CD4-positive, alpha-beta memory T cell (primary cell): Measurements from ENCODE around the gene HTATIP2. TPM values are rescaled to one million over a fixed set of nuclear protein-coding genes. Genes with fewer than 3 reads are reported as not detected.
A peak's percentile ranks its signal among the peaks of the same experiment; 100 is the strongest.
"Not testable (repeated sequence)": the region's sequence is repeated elsewhere in the genome, so short reads cannot be mapped to it uniquely, and the experiment has no call there.

ENCODE experiments used
- CTCF ChIA-PET: fragments of 350-600 bp; sonication (Branson Sonifier 250); formaldehyde crosslinking; loops from one replicate; lab custom pipeline; 2021; ENCODE audit warnings: inconsistent platforms; ENCODE audit not compliant: partially characterized antibody; lab: Charles Lee
- POLR2A ChIA-PET: fragments of 350-600 bp; sonication (Branson Sonifier 250); formaldehyde crosslinking; loops from one replicate; lab custom pipeline; 2021; ENCODE audit not compliant: partially characterized antibody; lab: Charles Lee
- DNase-seq, 5 donors: peaks; one replicate each; pipeline versions ENCODE4 v3.0.0 to v3.0.0-alpha.2; 2020 to 2022; ENCODE audit warnings: mixed read lengths in 1 of 5
- H3K27ac ChIP-seq: one replicate; pipeline ENCODE4 v1.7.0; 2013; ENCODE audit warnings: low read depth, low read length
- H3K27me3 ChIP-seq: 2 replicates; pipeline ENCODE4 v1.7.0; 2013; ENCODE audit warnings: mild to moderate bottlenecking, low read length, moderate library complexity; ENCODE audit not compliant: insufficient read depth
- H3K36me3 ChIP-seq: 2 replicates; pipeline ENCODE4 v1.7.0; 2013; ENCODE audit warnings: mild to moderate bottlenecking, low read length, moderate library complexity; ENCODE audit not compliant: insufficient read depth
- H3K4me1 ChIP-seq: 2 replicates; pipeline ENCODE4 v1.7.0; 2013; ENCODE audit warnings: mild to moderate bottlenecking, low read length, moderate library complexity; ENCODE audit not compliant: insufficient read depth
- H3K4me3 ChIP-seq, 2 donors: one replicate each; pipeline ENCODE4 v1.7.0; 2013; ENCODE audit warnings: low read length in 2 of 2, mild to moderate bottlenecking in 1 of 2
- H3K9me3 ChIP-seq, 2 donors: one replicate each; pipeline ENCODE4 v1.7.0; 2013; ENCODE audit warnings: low read length in 2 of 2, control low read depth in 1 of 2; ENCODE audit not compliant: control insufficient read depth in 1 of 2
- H3K27ac Mint-ChIP-seq, 7 donors: one replicate each; pipeline ENCODE4 v1.8.0; 2020 to 2021; ENCODE audit warnings: mixed read lengths in 7 of 7, mild to moderate bottlenecking in 6 of 7, inconsistent platforms in 3 of 7, moderate library complexity in 3 of 7
- H3K27me3 Mint-ChIP-seq, 2 donors: one replicate each; pipeline ENCODE4 v1.8.0; 2020 to 2021; ENCODE audit warnings: mixed read lengths in 2 of 2
- H3K36me3 Mint-ChIP-seq, 2 donors: one replicate each; pipeline ENCODE4 v1.8.0; 2020 to 2021; ENCODE audit warnings: mixed read lengths in 2 of 2, inconsistent platforms in 1 of 2, mild to moderate bottlenecking in 1 of 2
- H3K4me1 Mint-ChIP-seq, 4 donors: one replicate each; pipeline ENCODE4 v1.8.0; 2020 to 2021; ENCODE audit warnings: mixed read lengths in 4 of 4, mild to moderate bottlenecking in 1 of 4
- H3K4me3 Mint-ChIP-seq, 8 donors: one replicate each; pipeline ENCODE4 v1.8.0; 2020 to 2021; ENCODE audit warnings: mixed read lengths in 8 of 8, mild to moderate bottlenecking in 7 of 8, moderate library complexity in 6 of 8, inconsistent platforms in 3 of 8
- H3K9me3 Mint-ChIP-seq, 8 donors: one replicate each; pipeline ENCODE4 v1.8.0; 2020 to 2021; ENCODE audit warnings: mixed read lengths in 8 of 8, mild to moderate bottlenecking in 5 of 8, inconsistent platforms in 3 of 8, moderate library complexity in 1 of 8
- intact Hi-C: fragments of 100-400 bp; cut with micrococcal nuclease; formaldehyde crosslinking; loops from one replicate; pipeline ENCODE4 v1.15.1; 2023
- polyA plus RNA-seq, 2 donors: library from polyadenylated mRNA; unstranded; fragments of 300-500 nt; fragmentation: Illumina TruSeq; gene quantifications; one replicate each; pipeline ENCODE4 v1.2.3, GENCODE V29; 2021
- total RNA-seq, 2 experiments: library from RNA; stranded (reverse); gene quantifications; one replicate each; pipeline ENCODE4 v1.2.3, GENCODE V29; 2021

The HTATIP2 gene
- total and polyA plus RNA-seq, 4 experiments from 2014 or later, result 45.3 to 97.6 (median 54.0) TPM

- Mint-ChIP-seq H3K36me3 (peaks cover 0 to 8% of the 10 kb centered on the region in 2 donors), H3K9me3 (no peaks in the 10 kb centered on the region), H3K27ac (peak overlapping the region; percentile 57 to 91 (median 86)), H3K4me3 (peak overlapping the region in 7 of 8 donors; percentile 33 to 86 (median 81)), H3K27me3 (no peaks in the 10 kb centered on the region), H3K4me1 (peaks cover 32 to 51% (median 44%) of the 10 kb centered on the region in 4 donors)
- DNase-seq, result peak; percentile 38 to 52 (median 50)
- H3K4me1 ChIP-seq, result peaks cover 41% of the 10 kb centered on the region
- H3K36me3 ChIP-seq, result no peaks in the 10 kb centered on the region
- H3K9me3 ChIP-seq, result no peaks in the 10 kb centered on the region
- CTCF ChIA-PET, result interaction anchor here (0.9 to 4.8 kb wide), 3 partner anchors 37 to 232 kb away, joined by 4 to 37 read pairs (median 4); no protein-coding TSS in a partner anchor
- POLR2A ChIA-PET, result interaction anchor here (1.0 kb wide), 1 partner anchor 28 kb away, joined by 5 read pairs; no protein-coding TSS in a partner anchor
- H3K27me3 ChIP-seq, result no peaks in the 10 kb centered on the region
- intact Hi-C loops, result loop anchor here (10.0 kb wide), 1 partner anchor 636 kb away; no protein-coding TSS in a partner anchor
- no peak overlapping the region for H3K27ac ChIP-seq
- H3K4me3 ChIP-seq, result peak overlapping the region in 1 of 2 donors; percentile 20
These were observed 2.9 kb upstream of the HTATIP2 start for GRCh38 chr11:20360650-20361049.

GRCh38 chr11:20362481-20362880 is 1.0 kb upstream of the HTATIP2 start:
- Mint-ChIP-seq H3K27me3 (no peaks in the 10 kb centered on the region), H3K4me3 (peak overlapping the region; percentile 89 to 95 (median 92)), H3K27ac (peak overlapping the region; percentile 91 to 98 (median 95)), H3K9me3 (no peaks in the 10 kb centered on the region), H3K4me1 (peaks cover 45 to 67% (median 59%) of the 10 kb centered on the region in 4 donors), H3K36me3 (peaks cover 8 to 15% of the 10 kb centered on the region in 2 donors)
- ChIA-PET POLR2A (interaction anchor here (1.1 to 1.8 kb wide), 3 partner anchors 35 to 231 kb away, joined by 3 to 9 read pairs (median 4); no protein-coding TSS in a partner anchor), CTCF (interaction anchor here (1.6 kb wide), 1 partner anchor 234 kb away, joined by 5 read pairs; no protein-coding TSS in a partner anchor)
- peaks cover 57% of the 10 kb centered on the region for H3K4me1 ChIP-seq
- H3K27me3 ChIP-seq, result no peaks in the 10 kb centered on the region
- H3K27ac ChIP-seq, result peak overlapping the region; percentile 70
- H3K9me3 ChIP-seq, result no peaks in the 10 kb centered on the region
- intact Hi-C loops, result loop anchor here (10.0 kb wide), 1 partner anchor 638 kb away; no protein-coding TSS in a partner anchor
- no peak for DNase-seq
- H3K36me3 ChIP-seq, result no peaks in the 10 kb centered on the region
- H3K4me3 ChIP-seq, result no peak overlapping the region

GRCh38 chr11:20363149-20363499 is 390 bp upstream of the HTATIP2 start:
- H3K9me3 Mint-ChIP-seq, result no peaks in the 10 kb centered on the region
- peak overlapping the region; percentile 24 to 78 for H3K4me3 ChIP-seq

GRCh38 chr11:20364341-20364792 is 853 bp downstream of the HTATIP2 start:
- H3K4me3 Mint-ChIP-seq, result peak overlapping the region; percentile 84 to 93 (median 90)
- Histone ChIP-seq H3K27ac (peak overlapping the region; percentile 70), H3K36me3 (no peaks in the 10 kb centered on the region), H3K9me3 (no peaks in the 10 kb centered on the region), H3K4me1 (peaks cover 64% of the 10 kb centered on the region), H3K27me3 (no peaks in the 10 kb centered on the region), H3K4me3 (peak overlapping the region; percentile 24 to 78)
- H3K9me3 Mint-ChIP-seq, result no peaks in the 10 kb centered on the region
- ChIA-PET CTCF (interaction anchor here (0.9 to 1.7 kb wide), 6 partner anchors 10 to 239 kb away, joined by 3 to 7 read pairs (median 4); no protein-coding TSS in a partner anchor), POLR2A (interaction anchor here (1.0 to 2.1 kb wide), 5 partner anchors 9 to 208 kb away, joined by 3 to 10 read pairs (median 4); partner anchors contain the start of gene PRMT3)
- DNase-seq, result no peak
- peaks cover 50 to 80% (median 66%) of the 10 kb centered on the region in 4 donors for H3K4me1 Mint-ChIP-seq
- peak overlapping the region; percentile 81 to 92 (median 88) for H3K27ac Mint-ChIP-seq
- H3K36me3 Mint-ChIP-seq, result peaks cover 20 to 26% of the 10 kb centered on the region in 2 donors
- intact Hi-C loops, result loop anchor here (1.0 to 10.0 kb wide), 2 partner anchors 19 to 640 kb away; no protein-coding TSS in a partner anchor
- H3K27me3 Mint-ChIP-seq, result no peaks in the 10 kb centered on the region

More at GRCh38 chr11:20363149-20363499, 390 bp upstream of the HTATIP2 start:
- Histone ChIP-seq H3K27ac (peak overlapping the region; percentile 70), H3K27me3 (no peaks in the 10 kb centered on the region), H3K36me3 (no peaks in the 10 kb centered on the region), H3K9me3 (no peaks in the 10 kb centered on the region), H3K4me1 (peaks cover 60% of the 10 kb centered on the region)
- Mint-ChIP-seq H3K36me3 (peaks cover 11 to 17% of the 10 kb centered on the region in 2 donors), H3K4me1 (peaks cover 48 to 71% (median 61%) of the 10 kb centered on the region in 4 donors), H3K4me3 (peak overlapping the region; percentile 89 to 95 (median 92)), H3K27ac (peak overlapping the region; percentile 91 to 98 (median 95)), H3K27me3 (no peaks in the 10 kb centered on the region)
- intact Hi-C loops, result loop anchor here (1.0 to 10.0 kb wide), 2 partner anchors 24 to 638 kb away; partner anchors contain the start of gene PRMT3
- ChIA-PET POLR2A (interaction anchor here (1.1 to 2.1 kb wide), 4 partner anchors 9 to 231 kb away, joined by 3 to 10 read pairs (median 6); no protein-coding TSS in a partner anchor), CTCF (interaction anchor here (0.7 to 1.7 kb wide), 6 partner anchors 9 to 238 kb away, joined by 3 to 7 read pairs (median 4); no protein-coding TSS in a partner anchor)
- DNase-seq, result no peak

- H3K4me1 ChIP-seq, result peaks cover 59% of the 10 kb centered on the region
These were observed 2.0 kb downstream of the HTATIP2 start for GRCh38 chr11:20365465-20365864.

GRCh38 chr11:20367313-20367948 is 3.9 kb downstream of the HTATIP2 start:
- Mint-ChIP-seq H3K4me3 (peak overlapping the region in 7 of 8 donors; percentile 2 to 69 (median 14)), H3K27ac (peak overlapping the region in 6 of 7 donors; percentile 5 to 70 (median 48)), H3K36me3 (peaks cover 27 to 40% of the 10 kb centered on the region in 2 donors), H3K27me3 (no peaks in the 10 kb centered on the region), H3K9me3 (no peaks in the 10 kb centered on the region), H3K4me1 (peaks cover 38 to 65% (median 47%) of the 10 kb centered on the region in 4 donors)
- H3K9me3 ChIP-seq, result no peaks in the 10 kb centered on the region
- ChIA-PET CTCF (interaction anchor here (1.3 to 2.7 kb wide), 5 partner anchors 10 to 239 kb away, joined by 3 to 11 read pairs (median 5); no protein-coding TSS in a partner anchor), POLR2A (interaction anchor here (1.3 kb wide), 1 partner anchor 21 kb away, joined by 3 read pairs; no protein-coding TSS in a partner anchor)
- no peak overlapping the region for H3K27ac ChIP-seq
- no peaks in the 10 kb centered on the region for H3K27me3 ChIP-seq
- no peaks in the 10 kb centered on the region for H3K36me3 ChIP-seq
- no peak overlapping the region for H3K4me3 ChIP-seq
- peaks cover 49% of the 10 kb centered on the region for H3K4me1 ChIP-seq
- intact Hi-C loops, result loop anchor here (10.0 kb wide), 1 partner anchor 643 kb away; no protein-coding TSS in a partner anchor
- DNase-seq, result peak in 1 of 5 donors; percentile 51

More at GRCh38 chr11:20365465-20365864, 2.0 kb downstream of the HTATIP2 start:
- H3K27ac ChIP-seq, H3K27me3 Mint-ChIP-seq, POLR2A ChIA-PET, H3K9me3 Mint-ChIP-seq, H3K27me3 ChIP-seq, H3K9me3 ChIP-seq, H3K4me3 ChIP-seq, H3K36me3 ChIP-seq, DNase-seq: not testable (repeated sequence)
- Mint-ChIP-seq H3K36me3 (peaks cover 20 to 29% of the 10 kb centered on the region in 2 donors), H3K4me3 (peak overlapping the region in 7 of 8 donors; percentile 42 to 92 (median 84)), H3K27ac (peak overlapping the region in 4 of 7 donors; percentile 13 to 82 (median 24)), H3K4me1 (peaks cover 47 to 79% (median 62%) of the 10 kb centered on the region in 4 donors)
- intact Hi-C loops, result loop anchor here (10.0 kb wide), 1 partner anchor 641 kb away; no protein-coding TSS in a partner anchor
- CTCF ChIA-PET, result interaction anchor here (1.0 kb wide), 1 partner anchor 11 kb away, joined by 3 read pairs; no protein-coding TSS in a partner anchor
